ENCODE measurements around the gene ADRM1.

ADRM1 gene

GRCh38 chr20:62294516-62294915 lies 8.3 kb upstream of the ADRM1 start:
- DNase-seq (ENCODE audit: low read depth in 2 of 2): no peak
- no peak for TF ChIP-seq CTCF (IDR thresholded peaks at IDR 0.05; ENCODE audit: low read depth, low read length)
- no peak overlapping the region for H3K4me3 ChIP-seq (replicated peaks in 1 of 2; ENCODE audit: low read depth in 2 of 2, low read length in 2 of 2)

- DNase-seq (ENCODE audit: low read depth in 2 of 2): no peak
- H3K4me3 ChIP-seq (replicated peaks in 1 of 2; ENCODE audit: low read depth in 2 of 2, low read length in 2 of 2): no peak overlapping the region
- no peak for TF ChIP-seq CTCF (IDR thresholded peaks at IDR 0.05; ENCODE audit: low read depth, low read length)
Measured at GRCh38 chr20:62296724-62297448, 5.9 kb upstream of the ADRM1 start.

GRCh38 chr20:62297449-62298227 lies 5.2 kb upstream of the ADRM1 start:
- TF ChIP-seq CTCF (IDR thresholded peaks at IDR 0.05; ENCODE audit: low read depth, low read length): no peak
- no peak for DNase-seq (ENCODE audit: low read depth in 2 of 2)

GRCh38 chr20:62298577-62299249 lies 4.1 kb upstream of the ADRM1 start:
- no peak overlapping the region for H3K4me3 ChIP-seq (replicated peaks in 1 of 2; ENCODE audit: low read depth in 2 of 2, low read length in 2 of 2)
- no peak for DNase-seq (ENCODE audit: low read depth in 2 of 2)
- no peak for TF ChIP-seq CTCF (IDR thresholded peaks at IDR 0.05; ENCODE audit: low read depth, low read length)

More at GRCh38 chr20:62297449-62298227, 5.2 kb upstream of the ADRM1 start:
- no peak overlapping the region for H3K4me3 ChIP-seq (replicated peaks in 1 of 2; ENCODE audit: low read depth in 2 of 2, low read length in 2 of 2)

- no peak for DNase-seq (ENCODE audit: low read depth in 2 of 2)
- H3K4me3 ChIP-seq (replicated peaks in 1 of 2; ENCODE audit: low read depth in 2 of 2, low read length in 2 of 2): no peak overlapping the region
- TF ChIP-seq CTCF (IDR thresholded peaks at IDR 0.05; ENCODE audit: low read depth, low read length): no peak
Measured at GRCh38 chr20:62299666-62300236, 3.0 kb upstream of the ADRM1 start.

GRCh38 chr20:62300319-62300718 lies 2.5 kb upstream of the ADRM1 start:
- no peak overlapping the region for H3K4me3 ChIP-seq (replicated peaks in 1 of 2; ENCODE audit: low read depth in 2 of 2, low read length in 2 of 2)
- no peak for TF ChIP-seq CTCF (IDR thresholded peaks at IDR 0.05; ENCODE audit: low read depth, low read length)
- DNase-seq (ENCODE audit: low read depth in 2 of 2): no peak
